Ovary (tissue), 3 donors: ENCODE measurements around the gene MRPS5.

Experiments
- CTCF ChIP-seq, 3 donors: fragments of 450-650 bp in 2 of 3; fragments of 200-600 bp in 1 of 3; IDR thresholded peaks; one replicate each; pipeline versions ENCODE4 v1.5.1 to v1.8.0; 2016 to 2022; ENCODE audit warnings: antibody characterized with exemption in 3 of 3, mild to moderate bottlenecking in 1 of 3
- EP300 ChIP-seq: sonication (generic); formaldehyde crosslinking; IDR thresholded peaks from one replicate; pipeline ENCODE4 v1.6.1; 2017; ENCODE audit warnings: antibody characterized with exemption
- POLR2A ChIP-seq: fragments of 450-650 bp; IDR thresholded peaks from one replicate; pipeline ENCODE4 v1.6.1; 2017; ENCODE audit warnings: antibody characterized with exemption, mild to moderate bottlenecking, moderate library complexity
- donor health status: DM: no; HTN: no; CAD: no.

- TF ChIP-seq CTCF (IDR thresholded peaks at IDR 0.05) (no peak), POLR2A (no peak), EP300 (no peak)
Observed at GRCh38 chr2:95056044-95056443, 65.6 kb downstream of the MRPS5 start.
